Ureter (tissue), 1 donor: ENCODE results near the gene ARHGEF2. TPM values are rescaled to one million over a fixed set of nuclear protein-coding genes. Genes with fewer than 3 reads are reported as not detected.
A peak's percentile ranks its signal among the peaks of the same experiment; 100 is the strongest.

Experiments
- DNase-seq: peaks from one replicate; pipeline ENCODE4 v3.0.0-alpha.2; 2020; ENCODE audit warnings: low spot score
- total RNA-seq: library from RNA; stranded (reverse); gene quantifications from one replicate; pipeline ENCODE4 v1.2.4, GENCODE V29; 2023
- donor health status: DM: yes; HTN: yes; CAD: no.

ARHGEF2 gene
- total RNA-seq, 1 donor from 2014 or later = 104 TPM

- peak; percentile 91 for DNase-seq
These were observed 66.9 kb downstream of the ARHGEF2 start, which contains the start of gene RIT1 for GRCh38 chr1:155911156-155912055. RIT1 (minus strand) TSS chr1:155911349; CDS start chr1:155910761, 588 bp downstream.

GRCh38 chr1:155910621-155911121 is 67.7 kb downstream of the ARHGEF2 start:
- DNase-seq = no peak

GRCh38 chr1:155909894-155910293 is 68.5 kb downstream of the ARHGEF2 start:
- DNase-seq = peak; percentile 70

- no peak for DNase-seq
These were observed 74.1 kb downstream of the ARHGEF2 start for GRCh38 chr1:155904261-155904660.

GRCh38 chr1:155900161-155900560 is 78.2 kb downstream of the ARHGEF2 start:
- DNase-seq = no peak

- no peak for DNase-seq
These were observed 78.7 kb downstream of the ARHGEF2 start for GRCh38 chr1:155899683-155900082.

- DNase-seq = no peak
These were observed 79.5 kb downstream of the ARHGEF2 start for GRCh38 chr1:155898888-155899287.

GRCh38 chr1:155897746-155898145 is 80.6 kb downstream of the ARHGEF2 start:
- no peak for DNase-seq

Other genes with a start within 250 kb of the ARHGEF2 start
- gene GON4L, start 121.3 kb downstream of the ARHGEF2 start, total RNA-seq = 82.9 TPM
- gene SYT11, start 119.0 kb downstream of the ARHGEF2 start, total RNA-seq = 11.3 TPM
- gene RIT1, start 67.2 kb downstream of the ARHGEF2 start, total RNA-seq = 29.8 TPM
- gene KHDC4, start 44.1 kb downstream of the ARHGEF2 start, total RNA-seq = 83.8 TPM
- gene RXFP4, start 36.9 kb downstream of the ARHGEF2 start, total RNA-seq = not detected
- gene SSR2, start 42.4 kb upstream of the ARHGEF2 start, total RNA-seq = 189 TPM
- 40.0 TPM for gene UBQLN4, start 75.3 kb upstream of the ARHGEF2 start, total RNA-seq
- 47.5 TPM for gene LAMTOR2, start 76.2 kb upstream of the ARHGEF2 start, total RNA-seq
- gene RAB25, start 82.6 kb upstream of the ARHGEF2 start, total RNA-seq = 182 TPM
- 1.2 TPM for gene MEX3A, start 103.9 kb upstream of the ARHGEF2 start, total RNA-seq
- gene LMNA, start 136.2 kb upstream of the ARHGEF2 start, total RNA-seq = 444 TPM
- gene SEMA4A, start 175.0 kb upstream of the ARHGEF2 start, total RNA-seq = 49.3 TPM
- 24.7 TPM for gene SLC25A44, start 215.6 kb upstream of the ARHGEF2 start, total RNA-seq
- 59.3 TPM for gene PMF1, start 234.5 kb upstream of the ARHGEF2 start, total RNA-seq